Measurements from ENCODE around the gene COQ8B. TPM values are rescaled to one million over a fixed set of nuclear protein-coding genes. Genes with fewer than 3 reads are reported as not detected.

The COQ8B gene
- total RNA-seq, 1 donor from 2014 or later: 20.0 TPM

- TF ChIP-seq CTCF (IDR thresholded peaks at IDR 0.05; ENCODE audit: insufficient read depth, low read length, poor library complexity, severe bottlenecking): no peak
- Histone ChIP-seq H3K36me3 (ENCODE audit: control insufficient read depth, insufficient read depth, low read length) (peaks cover 3% of the 10 kb centered on the region), H3K27me3 (ENCODE audit: control insufficient read depth, insufficient read depth, low read length) (no peaks in the 10 kb centered on the region), H3K4me3 (ENCODE audit: low read depth, low read length) (peak overlapping the region; percentile 95)
- no peak for DNase-seq (ENCODE audit: low read depth)
These were observed 35.6 kb upstream of the COQ8B start for GRCh38 chr19:40752257-40752781.

GRCh38 chr19:40750874-40751537 is 34.3 kb upstream of the COQ8B start, which contains the start of gene SNRPA:
Gene SNRPA (plus strand): TSS chr19:40751203. CDS start chr19:40751409, 206 bp downstream.
- TF ChIP-seq CTCF (IDR thresholded peaks at IDR 0.05; ENCODE audit: insufficient read depth, low read length, poor library complexity, severe bottlenecking): no peak
- H3K4me3 ChIP-seq (ENCODE audit: low read depth, low read length): peak within 1 kb of the TSS; percentile 95
- peaks cover 1% of the 10 kb centered on the region for H3K36me3 ChIP-seq (ENCODE audit: control insufficient read depth, insufficient read depth, low read length)
- peak; percentile 92 for DNase-seq (ENCODE audit: low read depth)
- no peaks in the 10 kb centered on the region for H3K27me3 ChIP-seq (ENCODE audit: control insufficient read depth, insufficient read depth, low read length)

- Histone ChIP-seq H3K36me3 (ENCODE audit: control insufficient read depth, insufficient read depth, low read length) (peaks cover 1% of the 10 kb centered on the region), H3K27me3 (ENCODE audit: control insufficient read depth, insufficient read depth, low read length) (no peaks in the 10 kb centered on the region), H3K4me3 (ENCODE audit: low read depth, low read length) (peak within 1 kb of the TSS; percentile 95)
- TF ChIP-seq CTCF (IDR thresholded peaks at IDR 0.05; ENCODE audit: insufficient read depth, low read length, poor library complexity, severe bottlenecking): no peak
- DNase-seq (ENCODE audit: low read depth): peak; percentile 96
These were observed 33.6 kb upstream of the COQ8B start, which contains the start of gene ACTMAP for GRCh38 chr19:40750058-40750873. Gene ACTMAP (minus strand): TSS chr19:40750477. CDS start chr19:40749803, 674 bp downstream.

GRCh38 chr19:40747536-40747935 is 30.9 kb upstream of the COQ8B start:
- Histone ChIP-seq H3K36me3 (ENCODE audit: control insufficient read depth, insufficient read depth, low read length) (peaks cover 1% of the 10 kb centered on the region), H3K27me3 (ENCODE audit: control insufficient read depth, insufficient read depth, low read length) (no peaks in the 10 kb centered on the region), H3K4me3 (ENCODE audit: low read depth, low read length) (no peak overlapping the region)
- no peak for DNase-seq (ENCODE audit: low read depth)
- no peak for TF ChIP-seq CTCF (IDR thresholded peaks at IDR 0.05; ENCODE audit: insufficient read depth, low read length, poor library complexity, severe bottlenecking)

- peak; percentile 32 for DNase-seq (ENCODE audit: low read depth)
- H3K36me3 ChIP-seq (ENCODE audit: control insufficient read depth, insufficient read depth, low read length): no peaks in the 10 kb centered on the region
- H3K27me3 ChIP-seq (ENCODE audit: control insufficient read depth, insufficient read depth, low read length): no peaks in the 10 kb centered on the region
- no peak for TF ChIP-seq CTCF (IDR thresholded peaks at IDR 0.05; ENCODE audit: insufficient read depth, low read length, poor library complexity, severe bottlenecking)
- H3K4me3 ChIP-seq (ENCODE audit: low read depth, low read length): no peak overlapping the region
These were observed 28.7 kb upstream of the COQ8B start for GRCh38 chr19:40745402-40745780.

All from kidney epithelial cell (primary cell).